ENCODE data around the gene IL25. TPM values are rescaled to one million over a fixed set of nuclear protein-coding genes. Genes with fewer than 3 reads are reported as not detected.

IL25 gene
- total RNA-seq, 1 experiment from 2014 or later, result not detected

GRCh38 chr14:23421594-23421993 is 49.0 kb downstream of the IL25 start:
- Histone ChIP-seq H3K9me3 (ENCODE audit: control insufficient read depth, insufficient read depth, low read depth, low read length) (no peaks in the 10 kb centered on the region), H3K4me1 (ENCODE audit: control insufficient read depth, insufficient read depth, low read length) (no peaks in the 10 kb centered on the region), H3K27me3 (ENCODE audit: control insufficient read depth, insufficient read depth, low read length) (no peaks in the 10 kb centered on the region), H3K4me3 (ENCODE audit: low read depth in 2 of 2, low read length in 2 of 2) (no peak overlapping the region), H3K36me3 (ENCODE audit: control insufficient read depth, insufficient read depth, low read length) (no peaks in the 10 kb centered on the region), H3K27ac (ENCODE audit: low read length) (no peak overlapping the region)
- DNase-seq (ENCODE audit: low read depth, low spot score) (no peak), ATAC-seq (no peak)
- no TSS peak for BruUV-seq (replicated peaks)
- in situ Hi-C loops (cut with HindIII; ENCODE audit: low pct_unique_long_range_greater_than_20kb, low sequenced_read_pairs) (no loop called here), intact Hi-C loops (cut with micrococcal nuclease; ENCODE audit: unreplicated experiment) (no loop called here)
- TF ChIP-seq POLR2AphosphoS5 (IDR thresholded peaks at IDR 0.05; ENCODE audit: low read depth, low read length), result no peak
- TF ChIP-seq, protein P1, sequence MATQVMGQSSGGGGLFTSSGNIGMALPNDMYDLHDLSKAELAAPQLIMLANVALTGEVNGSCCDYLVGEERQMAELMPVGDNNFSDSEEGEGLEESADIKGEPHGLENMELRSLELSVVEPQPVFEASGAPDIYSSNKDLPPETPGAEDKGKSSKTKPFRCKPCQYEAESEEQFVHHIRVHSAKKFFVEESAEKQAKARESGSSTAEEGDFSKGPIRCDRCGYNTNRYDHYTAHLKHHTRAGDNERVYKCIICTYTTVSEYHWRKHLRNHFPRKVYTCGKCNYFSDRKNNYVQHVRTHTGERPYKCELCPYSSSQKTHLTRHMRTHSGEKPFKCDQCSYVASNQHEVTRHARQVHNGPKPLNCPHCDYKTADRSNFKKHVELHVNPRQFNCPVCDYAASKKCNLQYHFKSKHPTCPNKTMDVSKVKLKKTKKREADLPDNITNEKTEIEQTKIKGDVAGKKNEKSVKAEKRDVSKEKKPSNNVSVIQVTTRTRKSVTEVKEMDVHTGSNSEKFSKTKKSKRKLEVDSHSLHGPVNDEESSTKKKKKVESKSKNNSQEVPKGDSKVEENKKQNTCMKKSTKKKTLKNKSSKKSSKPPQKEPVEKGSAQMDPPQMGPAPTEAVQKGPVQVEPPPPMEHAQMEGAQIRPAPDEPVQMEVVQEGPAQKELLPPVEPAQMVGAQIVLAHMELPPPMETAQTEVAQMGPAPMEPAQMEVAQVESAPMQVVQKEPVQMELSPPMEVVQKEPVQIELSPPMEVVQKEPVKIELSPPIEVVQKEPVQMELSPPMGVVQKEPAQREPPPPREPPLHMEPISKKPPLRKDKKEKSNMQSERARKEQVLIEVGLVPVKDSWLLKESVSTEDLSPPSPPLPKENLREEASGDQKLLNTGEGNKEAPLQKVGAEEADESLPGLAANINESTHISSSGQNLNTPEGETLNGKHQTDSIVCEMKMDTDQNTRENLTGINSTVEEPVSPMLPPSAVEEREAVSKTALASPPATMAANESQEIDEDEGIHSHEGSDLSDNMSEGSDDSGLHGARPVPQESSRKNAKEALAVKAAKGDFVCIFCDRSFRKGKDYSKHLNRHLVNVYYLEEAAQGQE (IDR thresholded peaks at IDR 0.05; ENCODE audit: insufficient read depth in 1 of 2, low read depth in 2 of 2, low read length in 1 of 2), result no peak
- no peak for TF ChIP-seq SIN3A (IDR thresholded peaks at IDR 0.05; ENCODE audit: borderline replicate concordance, insufficient read depth, low read depth, low read length)
- TF ChIP-seq, protein P2, sequence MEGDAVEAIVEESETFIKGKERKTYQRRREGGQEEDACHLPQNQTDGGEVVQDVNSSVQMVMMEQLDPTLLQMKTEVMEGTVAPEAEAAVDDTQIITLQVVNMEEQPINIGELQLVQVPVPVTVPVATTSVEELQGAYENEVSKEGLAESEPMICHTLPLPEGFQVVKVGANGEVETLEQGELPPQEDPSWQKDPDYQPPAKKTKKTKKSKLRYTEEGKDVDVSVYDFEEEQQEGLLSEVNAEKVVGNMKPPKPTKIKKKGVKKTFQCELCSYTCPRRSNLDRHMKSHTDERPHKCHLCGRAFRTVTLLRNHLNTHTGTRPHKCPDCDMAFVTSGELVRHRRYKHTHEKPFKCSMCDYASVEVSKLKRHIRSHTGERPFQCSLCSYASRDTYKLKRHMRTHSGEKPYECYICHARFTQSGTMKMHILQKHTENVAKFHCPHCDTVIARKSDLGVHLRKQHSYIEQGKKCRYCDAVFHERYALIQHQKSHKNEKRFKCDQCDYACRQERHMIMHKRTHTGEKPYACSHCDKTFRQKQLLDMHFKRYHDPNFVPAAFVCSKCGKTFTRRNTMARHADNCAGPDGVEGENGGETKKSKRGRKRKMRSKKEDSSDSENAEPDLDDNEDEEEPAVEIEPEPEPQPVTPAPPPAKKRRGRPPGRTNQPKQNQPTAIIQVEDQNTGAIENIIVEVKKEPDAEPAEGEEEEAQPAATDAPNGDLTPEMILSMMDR (IDR thresholded peaks at IDR 0.05), result no peak
- TF ChIP-seq TCF7L2 (IDR thresholded peaks at IDR 0.05; ENCODE audit: low read depth, low read length), result no peak
- ChIA-PET POLR2A (no interaction called here), CTCF (no interaction called here)

DNA sequence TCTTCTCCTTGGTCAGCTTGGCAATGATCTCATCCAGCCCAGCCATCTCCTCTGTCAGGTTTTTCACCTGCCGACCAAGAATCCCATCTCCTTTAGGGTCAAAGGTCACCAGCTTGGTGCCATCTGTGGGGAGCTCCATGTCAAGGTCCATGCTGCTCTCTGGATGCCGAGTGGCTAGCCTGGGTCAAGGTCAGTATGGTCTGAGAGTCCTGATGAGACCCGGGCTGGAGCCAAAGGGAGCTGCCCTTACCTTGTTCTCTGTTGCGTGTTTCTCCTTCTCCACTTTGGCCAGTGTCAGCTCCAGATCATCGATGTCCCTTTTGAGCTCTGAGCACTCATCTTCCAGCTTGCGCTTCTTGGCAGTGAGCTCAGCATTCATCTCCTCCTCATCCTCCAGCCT is 51.0 kb downstream of the IL25 start:
- Histone ChIP-seq H3K36me3 (ENCODE audit: control insufficient read depth, insufficient read depth, low read length) (no peaks in the 10 kb centered on the region), H3K9me3 (ENCODE audit: control insufficient read depth, insufficient read depth, low read depth, low read length) (no peaks in the 10 kb centered on the region), H3K27me3 (ENCODE audit: control insufficient read depth, insufficient read depth, low read length) (no peaks in the 10 kb centered on the region), H3K27ac (ENCODE audit: low read length) (no peak overlapping the region), H3K4me1 (ENCODE audit: control insufficient read depth, insufficient read depth, low read length) (no peaks in the 10 kb centered on the region), H3K4me3 (ENCODE audit: low read depth in 2 of 2, low read length in 2 of 2) (no peak overlapping the region)
- no TSS peak for BruUV-seq (replicated peaks)
- ChIA-PET POLR2A (no interaction called here), CTCF (interaction anchor here (0.5 kb wide), 1 partner anchor 138 kb away, joined by 7 read pairs; no protein-coding TSS in a partner anchor)
- intact Hi-C loops (cut with micrococcal nuclease; ENCODE audit: unreplicated experiment), result no loop called here
- no peak for ATAC-seq
- DNase-seq (ENCODE audit: low read depth, low spot score), result no peak
- in situ Hi-C loops (cut with HindIII; ENCODE audit: low pct_unique_long_range_greater_than_20kb, low sequenced_read_pairs), result no loop called here
- TF ChIP-seq TCF7L2 (IDR thresholded peaks at IDR 0.05; ENCODE audit: low read depth, low read length), result no peak
- TF ChIP-seq, protein P1 (IDR thresholded peaks at IDR 0.05; ENCODE audit: insufficient read depth in 1 of 2, low read depth in 2 of 2, low read length in 1 of 2), result no peak
- TF ChIP-seq SIN3A (IDR thresholded peaks at IDR 0.05; ENCODE audit: borderline replicate concordance, insufficient read depth, low read depth, low read length), result no peak
- TF ChIP-seq, protein P2 (IDR thresholded peaks at IDR 0.05), result no peak
- no peak for TF ChIP-seq POLR2AphosphoS5 (IDR thresholded peaks at IDR 0.05; ENCODE audit: low read depth, low read length)
